ENCODE results near the gene MAN1A1.

The MAN1A1 gene

DNA sequence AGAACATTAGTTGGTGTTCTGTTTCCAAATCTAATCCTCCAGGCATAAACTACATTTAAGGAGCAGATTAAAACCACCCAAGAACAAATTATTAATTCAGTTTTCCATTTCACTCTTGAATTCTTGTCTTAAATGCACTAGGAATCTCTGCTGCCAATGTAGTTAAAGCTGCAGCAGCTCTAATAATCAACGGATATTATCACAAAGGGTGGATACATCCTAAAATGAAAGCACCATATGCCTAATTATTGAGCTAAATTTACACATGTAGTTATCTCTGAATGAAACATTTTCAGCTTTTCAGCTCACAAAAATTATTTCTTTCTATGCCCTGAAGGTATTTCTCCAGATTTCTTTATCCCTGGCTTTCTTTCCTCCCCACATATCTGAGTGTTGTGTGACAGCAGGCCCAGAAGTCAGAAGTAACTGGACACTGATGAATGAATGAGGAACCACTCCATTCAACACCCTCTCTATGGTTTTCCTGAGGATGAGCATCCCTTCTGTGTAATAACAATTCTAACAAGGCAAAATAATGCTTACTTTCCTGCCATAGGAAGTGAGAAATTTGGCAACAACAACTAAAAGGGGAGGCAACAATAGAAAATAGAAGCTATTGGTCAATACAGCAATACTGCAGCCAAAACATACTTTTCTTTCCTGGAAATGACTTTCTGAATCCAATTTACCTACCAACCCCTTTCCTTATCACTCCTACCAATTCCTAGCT lies 14.9 kb downstream of the MAN1A1 start:
- 80% methylated on average over 1 of the region's 1 CpG; no CpG with 5 or more reads in 1 of the 2 experiments for WGBS, 2 experiments (ENCODE audit: insufficient coverage in 2 of 2)
- no peaks in the 10 kb centered on the region for H3K4me1 ChIP-seq (ENCODE audit: control insufficient read depth, insufficient read depth, low read length, poor library complexity, severe bottlenecking)
- no peaks in the 10 kb centered on the region for H3K9me3 ChIP-seq (ENCODE audit: control insufficient read depth, low read length)
- peaks cover 21% of the 10 kb centered on the region for H3K36me3 ChIP-seq (ENCODE audit: control insufficient read depth, insufficient read depth, low read length)
- H3K27ac ChIP-seq (ENCODE audit: low read depth, low read length, severe bottlenecking) = no peak overlapping the region
- no peak overlapping the region for H3K4me3 ChIP-seq (ENCODE audit: extremely low read depth, insufficient read depth, low read length, poor library complexity, severe bottlenecking)

DNA sequence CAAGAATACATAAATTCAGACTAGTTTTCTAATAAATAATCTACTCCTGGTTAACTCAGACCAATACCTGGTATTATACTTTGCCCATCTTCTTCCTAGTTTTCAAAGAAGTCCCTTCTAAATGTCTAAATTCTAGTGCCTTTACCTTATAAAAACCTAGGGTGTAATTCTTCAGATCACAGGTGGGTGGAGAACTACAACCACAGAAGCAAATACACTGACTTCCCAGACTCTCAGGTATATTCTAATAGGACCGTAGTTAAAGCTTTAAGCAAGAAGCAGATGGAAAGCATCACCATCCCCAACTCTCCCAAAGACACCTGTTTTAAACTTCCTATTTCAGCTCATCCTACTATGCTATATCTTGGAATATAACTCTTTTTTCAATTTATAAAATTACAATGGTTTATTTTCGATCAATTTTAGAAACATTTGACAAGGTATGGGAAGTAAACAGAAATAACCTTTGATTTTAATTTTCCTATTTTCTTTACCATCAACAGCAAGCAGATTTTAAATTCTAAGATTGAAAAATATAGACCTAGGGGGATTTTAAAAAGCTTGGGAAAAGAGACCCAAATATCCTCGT lies 15.8 kb downstream of the MAN1A1 start:
- WGBS, 2 experiments (ENCODE audit: insufficient coverage in 2 of 2) = 60% methylated on average over 1 of the region's 3 CpGs; no CpG with 5 or more reads in 1 of the 2 experiments
- H3K9me3 ChIP-seq (ENCODE audit: control insufficient read depth, low read length) = no peaks in the 10 kb centered on the region
- no peak overlapping the region for H3K27ac ChIP-seq (ENCODE audit: low read depth, low read length, severe bottlenecking)
- H3K4me1 ChIP-seq (ENCODE audit: control insufficient read depth, insufficient read depth, low read length, poor library complexity, severe bottlenecking) = no peaks in the 10 kb centered on the region
- H3K36me3 ChIP-seq (ENCODE audit: control insufficient read depth, insufficient read depth, low read length) = peaks cover 18% of the 10 kb centered on the region
- H3K4me3 ChIP-seq (ENCODE audit: extremely low read depth, insufficient read depth, low read length, poor library complexity, severe bottlenecking) = no peak overlapping the region

DNA sequence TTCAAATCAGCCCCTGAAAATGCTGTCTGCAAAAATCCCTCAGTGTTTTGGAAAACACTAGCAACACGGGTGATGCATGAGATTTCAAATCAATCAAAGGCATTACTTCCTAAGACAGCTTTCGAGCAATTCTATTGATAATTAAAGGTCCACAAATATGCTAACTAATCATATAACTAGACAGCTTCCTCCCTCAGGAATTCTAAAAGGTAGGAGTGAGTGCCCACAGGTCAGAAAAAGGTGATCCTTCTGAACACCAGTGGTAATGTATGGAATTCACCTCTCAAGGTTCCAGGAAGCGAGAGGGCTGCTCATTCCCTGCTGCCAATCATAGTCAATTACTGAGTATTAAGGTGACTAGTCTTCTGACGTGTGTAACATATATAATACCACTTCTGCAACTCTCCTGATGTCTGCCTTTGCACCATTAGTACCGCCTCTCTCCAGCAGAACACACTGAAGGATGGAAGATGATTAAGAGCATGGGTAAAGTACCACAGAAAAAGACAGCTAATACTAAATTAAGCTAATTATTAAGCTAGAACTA lies 16.4 kb downstream of the MAN1A1 start:
- Histone ChIP-seq H3K4me1 (ENCODE audit: control insufficient read depth, insufficient read depth, low read length, poor library complexity, severe bottlenecking) (no peaks in the 10 kb centered on the region), H3K36me3 (ENCODE audit: control insufficient read depth, insufficient read depth, low read length) (peaks cover 19% of the 10 kb centered on the region), H3K9me3 (ENCODE audit: control insufficient read depth, low read length) (no peaks in the 10 kb centered on the region), H3K27ac (ENCODE audit: low read depth, low read length, severe bottlenecking) (no peak overlapping the region), H3K4me3 (ENCODE audit: extremely low read depth, insufficient read depth, low read length, poor library complexity, severe bottlenecking) (no peak overlapping the region)
- 90 to 100% methylated on average over 2 of the region's 5 CpGs for WGBS, 2 experiments (ENCODE audit: insufficient coverage in 2 of 2)

DNA sequence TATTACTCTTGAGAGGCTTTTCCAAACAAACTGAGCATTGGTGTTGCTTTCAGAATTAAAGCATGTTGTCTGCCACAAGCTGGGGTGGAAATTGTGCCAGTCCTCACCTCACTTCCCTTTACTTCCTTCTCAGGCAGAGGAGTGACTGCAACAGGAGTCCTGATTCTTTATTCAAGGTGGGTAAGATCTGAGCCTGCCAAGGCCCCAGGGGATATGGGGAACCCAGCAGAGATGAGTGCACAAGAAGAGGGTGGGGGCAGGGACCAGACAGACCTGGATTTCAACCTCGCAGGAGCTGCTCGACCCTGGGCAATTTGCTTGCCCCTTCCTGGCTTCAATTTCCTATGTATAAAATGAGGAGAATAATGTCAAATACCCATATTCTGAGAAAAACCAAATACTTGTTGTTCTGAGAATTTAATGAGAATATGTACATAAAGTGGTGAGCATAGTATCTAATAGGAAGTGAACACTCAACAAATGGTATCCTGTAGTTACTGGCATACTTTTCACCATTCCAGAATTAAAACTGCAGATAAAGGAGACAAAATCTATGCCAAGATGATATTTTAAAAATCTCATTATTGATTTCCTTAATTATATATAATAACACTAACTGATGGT lies 17.8 kb downstream of the MAN1A1 start:
- Histone ChIP-seq H3K4me3 (ENCODE audit: extremely low read depth, insufficient read depth, low read length, poor library complexity, severe bottlenecking) (no peak overlapping the region), H3K9me3 (ENCODE audit: control insufficient read depth, low read length) (no peaks in the 10 kb centered on the region), H3K27ac (ENCODE audit: low read depth, low read length, severe bottlenecking) (no peak overlapping the region), H3K36me3 (ENCODE audit: control insufficient read depth, insufficient read depth, low read length) (peaks cover 23% of the 10 kb centered on the region), H3K4me1 (ENCODE audit: control insufficient read depth, insufficient read depth, low read length, poor library complexity, severe bottlenecking) (no peaks in the 10 kb centered on the region)
- no CpG with 5 or more reads among the region's 2 CpGs for WGBS, 2 experiments (ENCODE audit: insufficient coverage in 2 of 2)

DNA sequence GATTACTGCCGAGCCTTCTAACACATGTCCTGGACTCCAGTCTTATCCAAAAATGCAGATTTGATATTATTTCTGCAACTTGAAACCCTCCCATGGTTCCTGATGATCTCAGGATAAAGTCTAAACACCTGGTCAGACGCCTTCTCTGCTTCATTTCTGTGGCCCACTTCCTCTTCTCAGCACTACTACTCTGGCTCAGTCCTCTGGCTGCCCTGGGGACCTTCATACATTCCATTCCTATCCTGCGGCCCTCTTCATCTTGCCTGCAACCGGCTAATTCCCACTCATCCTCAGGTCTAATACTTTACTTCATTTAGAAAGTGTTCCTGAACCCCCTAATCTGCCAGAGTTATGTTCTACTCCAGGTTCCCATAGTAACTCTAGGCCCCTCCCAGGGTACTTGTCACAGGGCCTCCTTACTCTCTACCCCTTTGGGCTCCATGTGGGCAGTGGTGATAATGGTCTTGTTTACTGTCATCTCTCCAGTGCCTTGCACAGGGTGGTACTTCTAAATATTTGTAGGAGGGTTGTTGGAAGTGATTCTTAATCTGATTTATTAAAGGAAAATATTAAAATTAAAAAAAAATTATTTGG lies 18.9 kb downstream of the MAN1A1 start:
- 86 to 93% methylated on average over 4 of the region's 4 CpGs for WGBS, 2 experiments (ENCODE audit: insufficient coverage in 2 of 2)

DNA sequence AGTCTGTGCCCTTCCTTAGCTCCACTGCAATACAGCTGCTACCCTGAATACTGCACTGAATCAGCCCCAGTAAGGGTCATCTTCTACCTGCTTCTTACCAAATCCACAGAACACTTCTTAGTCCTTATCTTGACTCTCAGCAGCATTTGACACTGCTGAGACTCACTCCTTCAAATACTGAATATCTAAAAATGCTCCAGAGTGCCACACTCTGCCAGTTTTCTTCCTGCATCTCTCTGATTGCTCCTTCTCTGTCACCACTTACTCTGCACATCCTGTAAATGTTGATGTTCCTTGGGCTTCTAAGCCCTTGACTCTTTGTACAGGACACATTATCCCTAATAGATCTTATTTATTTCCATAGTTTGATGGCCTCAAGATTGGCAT lies 19.8 kb downstream of the MAN1A1 start:
- no peaks in the 10 kb centered on the region for H3K9me3 ChIP-seq (ENCODE audit: control insufficient read depth, low read length)
- peaks cover 26% of the 10 kb centered on the region for H3K36me3 ChIP-seq (ENCODE audit: control insufficient read depth, insufficient read depth, low read length)
- H3K4me3 ChIP-seq (ENCODE audit: extremely low read depth, insufficient read depth, low read length, poor library complexity, severe bottlenecking) = no peak overlapping the region
- no peaks in the 10 kb centered on the region for H3K4me1 ChIP-seq (ENCODE audit: control insufficient read depth, insufficient read depth, low read length, poor library complexity, severe bottlenecking)
- no peak overlapping the region for H3K27ac ChIP-seq (ENCODE audit: low read depth, low read length, severe bottlenecking)

More for the DNA sequence above, 18.9 kb downstream of the MAN1A1 start:
- no peaks in the 10 kb centered on the region for H3K4me1 ChIP-seq (ENCODE audit: control insufficient read depth, insufficient read depth, low read length, poor library complexity, severe bottlenecking)
- H3K4me3 ChIP-seq (ENCODE audit: extremely low read depth, insufficient read depth, low read length, poor library complexity, severe bottlenecking) = no peak overlapping the region
- peaks cover 26% of the 10 kb centered on the region for H3K36me3 ChIP-seq (ENCODE audit: control insufficient read depth, insufficient read depth, low read length)
- no peaks in the 10 kb centered on the region for H3K9me3 ChIP-seq (ENCODE audit: control insufficient read depth, low read length)
- no peak overlapping the region for H3K27ac ChIP-seq (ENCODE audit: low read depth, low read length, severe bottlenecking)

DNA sequence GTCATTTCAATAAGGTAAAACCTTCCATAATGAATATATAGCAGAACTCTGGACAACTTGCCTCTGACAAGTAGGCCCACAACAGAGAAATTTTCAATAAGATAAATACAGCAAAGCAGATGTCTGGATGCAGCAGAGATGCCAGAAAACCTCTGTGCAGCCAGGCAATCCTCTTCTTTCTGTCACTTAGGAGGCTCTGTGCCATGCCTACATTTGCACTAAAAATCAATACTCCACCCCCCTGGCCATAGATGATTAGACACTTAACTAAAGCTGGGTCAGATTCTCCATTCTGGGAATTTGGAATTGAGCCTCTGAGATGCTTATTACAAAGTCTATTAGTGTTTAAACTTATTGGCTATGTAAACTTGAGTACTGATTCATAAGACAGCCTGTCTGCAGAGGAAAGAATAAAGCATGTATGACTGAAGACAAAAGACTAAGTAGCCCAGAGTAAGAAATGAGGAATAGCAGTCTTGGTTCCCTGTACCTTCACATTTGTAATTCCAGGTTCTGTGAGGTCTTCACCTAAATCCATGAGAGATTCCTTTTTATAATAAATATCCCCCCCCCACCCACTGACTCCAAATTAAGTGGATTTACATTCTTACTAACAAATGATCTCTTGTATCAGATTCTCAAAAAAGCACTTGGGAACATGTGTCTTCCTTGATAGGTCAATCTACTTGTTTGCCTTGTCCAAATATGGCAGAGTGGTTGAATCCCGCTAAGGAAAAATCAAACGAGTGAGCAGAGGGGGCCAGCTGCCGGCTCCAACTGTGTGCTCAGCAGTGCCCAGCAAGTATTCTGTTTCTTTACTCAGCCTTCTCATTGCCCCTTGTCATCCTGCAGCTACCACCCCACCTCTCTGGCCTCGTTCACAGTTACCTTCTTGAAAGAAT lies 20.4 kb downstream of the MAN1A1 start:
- Histone ChIP-seq H3K4me3 (ENCODE audit: extremely low read depth, insufficient read depth, low read length, poor library complexity, severe bottlenecking) (no peak overlapping the region), H3K9me3 (ENCODE audit: control insufficient read depth, low read length) (no peaks in the 10 kb centered on the region), H3K27ac (ENCODE audit: low read depth, low read length, severe bottlenecking) (no peak overlapping the region), H3K4me1 (ENCODE audit: control insufficient read depth, insufficient read depth, low read length, poor library complexity, severe bottlenecking) (no peaks in the 10 kb centered on the region), H3K36me3 (ENCODE audit: control insufficient read depth, insufficient read depth, low read length) (peaks cover 26% of the 10 kb centered on the region)
- WGBS, 2 experiments (ENCODE audit: insufficient coverage in 2 of 2) = 88 to 100% methylated on average over 1 to 3 of the region's 4 CpGs

DNA sequence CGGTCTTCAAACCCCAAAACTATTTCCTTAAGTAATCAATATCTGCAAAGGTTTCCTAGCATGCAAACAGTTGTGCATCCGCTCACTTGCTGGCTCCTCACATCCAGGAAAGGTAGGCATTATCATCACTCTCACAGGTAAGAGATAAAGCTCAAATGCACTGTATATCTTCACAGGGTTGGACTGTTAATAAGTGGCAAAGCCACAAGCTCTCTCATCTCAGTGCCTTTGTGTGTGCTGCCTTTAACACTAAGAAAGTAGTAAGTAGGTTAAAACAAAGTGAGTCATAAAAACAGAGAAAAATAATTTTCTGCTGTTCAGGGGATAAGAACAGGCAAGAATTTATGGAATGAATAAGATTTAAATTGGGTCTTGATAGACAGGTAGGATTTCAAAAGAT lies 21.3 kb downstream of the MAN1A1 start:
- 89 to 100% methylated on average over 1 to 2 of the region's 2 CpGs for WGBS, 2 experiments (ENCODE audit: insufficient coverage in 2 of 2)
- Histone ChIP-seq H3K27ac (ENCODE audit: low read depth, low read length, severe bottlenecking) (no peak overlapping the region), H3K4me1 (ENCODE audit: control insufficient read depth, insufficient read depth, low read length, poor library complexity, severe bottlenecking) (no peaks in the 10 kb centered on the region), H3K36me3 (ENCODE audit: control insufficient read depth, insufficient read depth, low read length) (peaks cover 26% of the 10 kb centered on the region), H3K4me3 (ENCODE audit: extremely low read depth, insufficient read depth, low read length, poor library complexity, severe bottlenecking) (no peak overlapping the region), H3K9me3 (ENCODE audit: control insufficient read depth, low read length) (no peaks in the 10 kb centered on the region)

DNA sequence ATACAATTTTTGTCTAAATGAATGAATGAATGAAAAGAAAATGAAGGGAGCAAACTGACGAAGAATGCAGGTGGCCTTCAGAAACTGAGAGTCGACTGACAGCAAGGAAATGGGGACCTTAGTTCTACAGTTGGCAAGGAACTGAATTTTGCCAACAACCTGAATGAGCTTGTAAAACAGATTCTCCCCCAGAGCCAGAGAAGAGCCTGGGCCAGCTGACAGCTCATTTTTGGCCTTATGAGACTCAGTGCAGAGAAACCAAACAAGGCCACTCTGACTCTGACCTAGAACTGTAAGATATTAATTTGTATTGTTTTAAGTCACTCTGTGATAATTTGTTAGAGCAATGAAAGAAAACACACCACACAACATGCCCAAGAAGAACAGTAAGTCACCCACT lies 21.8 kb downstream of the MAN1A1 start:
- peaks cover 26% of the 10 kb centered on the region for H3K36me3 ChIP-seq (ENCODE audit: control insufficient read depth, insufficient read depth, low read length)

More for the DNA sequence above, 21.8 kb downstream of the MAN1A1 start:
- Histone ChIP-seq H3K4me3 (ENCODE audit: extremely low read depth, insufficient read depth, low read length, poor library complexity, severe bottlenecking) (no peak overlapping the region), H3K9me3 (ENCODE audit: control insufficient read depth, low read length) (no peaks in the 10 kb centered on the region), H3K27ac (ENCODE audit: low read depth, low read length, severe bottlenecking) (no peak overlapping the region), H3K4me1 (ENCODE audit: control insufficient read depth, insufficient read depth, low read length, poor library complexity, severe bottlenecking) (no peaks in the 10 kb centered on the region)
- 100% methylated on average over 2 of the region's 2 CpGs for WGBS, 2 experiments (ENCODE audit: insufficient coverage in 2 of 2)
